ENCODE measurements around the gene C15orf40.

Gene C15orf40

DNA sequence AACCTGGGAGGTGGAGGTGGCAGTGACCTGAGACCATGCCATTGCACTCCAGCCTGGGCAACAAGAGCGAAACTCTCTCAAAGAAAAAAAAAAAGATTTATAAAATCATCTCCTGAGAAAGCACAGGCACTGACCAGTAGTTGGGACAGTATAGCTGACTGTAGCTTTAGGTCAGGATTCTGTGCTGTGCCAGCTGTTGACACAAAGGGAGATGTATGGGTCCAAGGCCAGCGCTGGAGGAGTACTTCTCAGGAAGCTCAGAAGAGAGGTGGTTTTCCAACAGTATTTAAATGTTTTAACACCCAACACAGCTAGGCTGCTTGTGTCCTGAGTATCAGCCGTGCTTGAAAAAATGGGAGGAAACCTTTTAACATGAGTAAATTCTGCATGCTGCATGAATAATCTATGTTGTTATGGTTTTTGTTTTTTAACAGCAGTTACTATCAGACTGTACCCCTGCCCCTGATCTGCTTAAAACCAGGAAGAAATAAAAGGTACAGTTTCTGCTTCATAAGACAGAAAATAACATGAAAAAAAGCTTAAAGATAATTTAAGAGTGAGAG, 18.9 kb downstream of the C15orf40 start:
- Histone ChIP-seq H3K4me1 (ENCODE audit: control insufficient read depth, low read depth, low read length) (no peaks in the 10 kb centered on the region), H3K9me3 (ENCODE audit: control insufficient read depth, low read depth, low read length) (no peaks in the 10 kb centered on the region), H3K4me3 (ENCODE audit: low read length) (no peak overlapping the region), H3K9ac (ENCODE audit: low read length) (no peak overlapping the region), H3K36me3 (ENCODE audit: control insufficient read depth, low read depth, low read length) (peaks cover 15% of the 10 kb centered on the region), H3K27me3 (ENCODE audit: control insufficient read depth, insufficient read depth, low read length) (no peaks in the 10 kb centered on the region), H3K27ac (ENCODE audit: low read length) (no peak overlapping the region)

DNA sequence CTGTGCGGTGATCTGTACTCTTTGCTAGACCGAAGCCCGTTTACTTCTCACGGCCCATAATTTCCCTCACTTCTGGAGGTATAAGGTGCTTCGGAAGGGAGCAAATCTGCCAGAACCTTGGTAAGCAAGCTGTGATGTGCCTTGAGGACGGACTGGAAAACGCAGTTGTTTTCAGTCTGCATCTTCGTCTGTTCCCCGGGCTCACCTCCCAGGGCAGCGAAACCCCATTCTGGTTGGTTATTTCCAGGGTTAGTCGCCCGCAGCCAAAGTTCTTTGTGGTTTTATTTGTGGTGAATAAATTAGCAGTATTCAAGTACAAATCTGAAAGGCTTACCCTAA, 25.0 kb downstream of the C15orf40 start:
- no peaks in the 10 kb centered on the region for H3K4me1 ChIP-seq (ENCODE audit: control insufficient read depth, low read depth, low read length)
- H3K9me3 ChIP-seq (ENCODE audit: control insufficient read depth, low read depth, low read length): no peaks in the 10 kb centered on the region
- no peak overlapping the region for H3K27ac ChIP-seq (ENCODE audit: low read length)
- H3K36me3 ChIP-seq (ENCODE audit: control insufficient read depth, low read depth, low read length): peaks cover 15% of the 10 kb centered on the region
- H3K4me3 ChIP-seq (ENCODE audit: low read length): peak overlapping the region; percentile 99
- peak overlapping the region; percentile 49 for H3K9ac ChIP-seq (ENCODE audit: low read length)
- H3K27me3 ChIP-seq (ENCODE audit: control insufficient read depth, insufficient read depth, low read length): peaks cover 10% of the 10 kb centered on the region

DNA sequence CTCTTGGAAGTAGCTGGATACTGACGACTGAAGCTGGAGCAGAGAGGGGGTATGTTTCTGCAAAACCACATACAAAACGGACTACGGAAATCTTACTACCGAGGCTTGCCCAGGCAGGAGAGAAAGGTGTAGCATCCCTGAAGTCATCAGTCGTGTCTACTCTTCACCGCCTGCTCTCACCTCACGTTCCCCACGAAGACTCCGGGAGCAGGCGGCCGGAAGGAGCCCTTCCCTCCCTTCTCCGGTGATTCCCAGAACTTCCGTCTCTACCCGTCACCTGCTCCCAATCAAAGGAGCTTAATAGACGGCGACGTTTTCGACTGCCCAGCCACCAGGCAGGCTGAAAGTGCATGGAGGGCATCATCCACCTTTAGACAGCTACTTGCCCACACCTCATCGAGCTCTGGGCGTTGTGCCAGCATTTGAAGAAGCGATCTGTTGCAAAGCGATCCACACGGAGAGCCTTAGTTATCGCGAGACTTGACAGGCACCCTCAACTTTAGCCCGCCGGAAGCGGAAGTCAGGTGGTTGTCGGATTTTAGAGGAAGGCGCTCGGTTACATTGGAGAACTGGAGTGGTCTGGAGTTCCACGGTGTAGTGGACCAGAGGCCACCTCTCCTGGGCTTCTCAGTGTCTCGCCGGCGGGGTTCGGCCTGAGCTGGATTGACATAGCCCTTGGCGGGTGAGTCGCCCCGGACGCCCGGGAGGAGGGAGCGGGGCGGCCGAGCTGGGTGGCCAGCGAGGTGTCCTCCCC, 25.6 kb downstream of the C15orf40 start, which contains the start of gene RAMAC:
TSS of gene RAMAC (plus strand) at position 523 of the 754 bp plus-strand sequence. CDS start 2,809 bp downstream, outside the sequence.
- peak within 1 kb of the TSS; percentile 99 for H3K4me3 ChIP-seq (ENCODE audit: low read length)
- H3K27me3 ChIP-seq (ENCODE audit: control insufficient read depth, insufficient read depth, low read length): peaks cover 10% of the 10 kb centered on the region
- H3K9ac ChIP-seq (ENCODE audit: low read length): peak within 1 kb of the TSS; percentile 49
- no peaks in the 10 kb centered on the region for H3K4me1 ChIP-seq (ENCODE audit: control insufficient read depth, low read depth, low read length)
- no peaks in the 10 kb centered on the region for H3K9me3 ChIP-seq (ENCODE audit: control insufficient read depth, low read depth, low read length)
- peaks cover 15% of the 10 kb centered on the region for H3K36me3 ChIP-seq (ENCODE audit: control insufficient read depth, low read depth, low read length)
- no peak within 1 kb of the TSS for H3K27ac ChIP-seq (ENCODE audit: low read length)

DNA sequence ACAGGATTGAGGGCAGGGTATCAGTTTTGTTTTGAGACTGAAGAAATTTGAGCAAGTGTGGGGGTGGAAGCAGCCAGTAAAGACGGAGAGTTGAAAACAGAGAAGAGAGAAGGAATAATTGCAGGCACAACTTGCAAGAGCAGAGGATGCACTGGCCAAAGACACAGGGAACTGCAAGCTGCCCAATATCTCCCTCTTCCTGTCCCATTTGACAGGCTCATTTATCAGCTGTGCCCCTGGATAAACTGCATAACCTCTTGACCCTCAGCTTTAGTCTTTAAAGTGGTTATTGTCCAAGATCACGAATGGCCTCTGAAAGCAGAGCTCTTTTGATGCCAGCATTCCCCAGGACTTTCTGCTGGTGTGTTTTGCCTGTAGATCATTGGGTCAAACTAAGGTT, 30.5 kb downstream of the C15orf40 start:
- Histone ChIP-seq H3K9ac (ENCODE audit: low read length) (no peak overlapping the region), H3K4me1 (ENCODE audit: control insufficient read depth, low read depth, low read length) (no peaks in the 10 kb centered on the region), H3K36me3 (ENCODE audit: control insufficient read depth, low read depth, low read length) (no peaks in the 10 kb centered on the region), H3K4me3 (ENCODE audit: low read length) (no peak overlapping the region), H3K27ac (ENCODE audit: low read length) (no peak overlapping the region), H3K9me3 (ENCODE audit: control insufficient read depth, low read depth, low read length) (no peaks in the 10 kb centered on the region), H3K27me3 (ENCODE audit: control insufficient read depth, insufficient read depth, low read length) (peaks cover 10% of the 10 kb centered on the region)

DNA sequence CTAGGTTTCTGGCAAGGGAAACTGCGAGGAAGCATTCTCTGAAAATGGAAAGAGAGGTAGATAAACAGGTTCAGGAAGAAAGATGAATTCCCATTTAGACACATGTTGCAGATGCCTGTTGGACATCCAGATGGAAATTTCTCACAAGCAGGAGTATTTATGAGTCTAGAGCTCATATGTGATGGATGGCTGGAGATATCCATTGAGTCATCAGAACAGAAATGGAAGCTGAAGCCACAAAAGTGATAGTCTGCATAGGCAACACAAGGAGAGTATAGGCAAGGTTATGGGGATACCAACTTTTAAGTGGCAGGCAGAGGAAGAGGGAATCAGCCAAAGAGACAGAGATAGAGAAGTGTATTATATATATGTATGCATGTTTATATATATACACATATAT, 31.7 kb downstream of the C15orf40 start:
- H3K27me3 ChIP-seq (ENCODE audit: control insufficient read depth, insufficient read depth, low read length): peaks cover under 1% of the 10 kb centered on the region
- H3K27ac ChIP-seq (ENCODE audit: low read length): no peak overlapping the region
- H3K4me3 ChIP-seq (ENCODE audit: low read length): no peak overlapping the region
- no peaks in the 10 kb centered on the region for H3K36me3 ChIP-seq (ENCODE audit: control insufficient read depth, low read depth, low read length)
- H3K4me1 ChIP-seq (ENCODE audit: control insufficient read depth, low read depth, low read length): no peaks in the 10 kb centered on the region
- H3K9me3 ChIP-seq (ENCODE audit: control insufficient read depth, low read depth, low read length): no peaks in the 10 kb centered on the region
- H3K9ac ChIP-seq (ENCODE audit: low read length): no peak overlapping the region

DNA sequence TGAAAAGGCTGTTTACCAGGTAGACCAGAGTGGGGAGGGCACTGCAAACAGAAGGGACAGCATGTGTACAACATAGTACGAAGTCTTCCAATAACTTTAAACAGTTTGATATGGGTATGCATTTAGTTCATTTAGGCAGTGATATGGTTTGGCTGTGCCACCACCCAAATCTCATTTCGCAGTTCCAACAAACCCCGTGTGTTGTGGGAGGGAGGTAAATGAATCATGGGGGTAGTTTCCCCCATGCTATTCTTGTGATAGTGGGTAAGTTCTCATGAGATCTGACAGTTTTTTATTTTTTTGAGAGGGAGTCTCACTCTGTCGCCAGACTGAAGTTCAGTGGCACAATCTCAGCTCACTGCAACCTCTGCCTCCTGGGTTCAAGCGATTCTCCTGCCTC, 33.0 kb downstream of the C15orf40 start:
- H3K27me3 ChIP-seq (ENCODE audit: control insufficient read depth, insufficient read depth, low read length): no peaks in the 10 kb centered on the region
- H3K27ac ChIP-seq (ENCODE audit: low read length): no peak overlapping the region
- no peaks in the 10 kb centered on the region for H3K36me3 ChIP-seq (ENCODE audit: control insufficient read depth, low read depth, low read length)
- H3K4me3 ChIP-seq (ENCODE audit: low read length): no peak overlapping the region
- H3K4me1 ChIP-seq (ENCODE audit: control insufficient read depth, low read depth, low read length): no peaks in the 10 kb centered on the region
- no peaks in the 10 kb centered on the region for H3K9me3 ChIP-seq (ENCODE audit: control insufficient read depth, low read depth, low read length)
- no peak overlapping the region for H3K9ac ChIP-seq (ENCODE audit: low read length)

DNA sequence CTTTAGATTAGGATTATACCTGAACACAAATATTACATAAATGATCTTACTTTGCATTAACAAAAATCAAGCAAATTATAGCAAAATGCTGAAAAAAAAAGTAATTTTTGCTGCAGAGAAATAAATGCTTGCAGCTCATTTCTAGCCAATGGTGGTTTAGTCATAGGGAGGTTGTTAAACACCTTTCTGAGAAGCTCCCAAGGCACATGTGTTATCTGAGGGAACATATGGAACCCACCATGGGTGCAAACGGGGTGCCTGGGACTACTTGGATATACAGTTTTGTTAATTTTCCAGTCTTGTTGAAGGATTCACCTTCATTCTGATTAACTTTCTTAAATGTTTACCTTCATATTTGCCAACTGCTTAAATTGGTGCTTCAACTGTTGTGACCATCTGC, 34.4 kb downstream of the C15orf40 start:
- H3K4me3 ChIP-seq (ENCODE audit: low read length): no peak overlapping the region
- H3K36me3 ChIP-seq (ENCODE audit: control insufficient read depth, low read depth, low read length): no peaks in the 10 kb centered on the region
- H3K27me3 ChIP-seq (ENCODE audit: control insufficient read depth, insufficient read depth, low read length): no peaks in the 10 kb centered on the region
- H3K9me3 ChIP-seq (ENCODE audit: control insufficient read depth, low read depth, low read length): no peaks in the 10 kb centered on the region
- H3K4me1 ChIP-seq (ENCODE audit: control insufficient read depth, low read depth, low read length): no peaks in the 10 kb centered on the region
- no peak overlapping the region for H3K9ac ChIP-seq (ENCODE audit: low read length)
- no peak overlapping the region for H3K27ac ChIP-seq (ENCODE audit: low read length)

DNA sequence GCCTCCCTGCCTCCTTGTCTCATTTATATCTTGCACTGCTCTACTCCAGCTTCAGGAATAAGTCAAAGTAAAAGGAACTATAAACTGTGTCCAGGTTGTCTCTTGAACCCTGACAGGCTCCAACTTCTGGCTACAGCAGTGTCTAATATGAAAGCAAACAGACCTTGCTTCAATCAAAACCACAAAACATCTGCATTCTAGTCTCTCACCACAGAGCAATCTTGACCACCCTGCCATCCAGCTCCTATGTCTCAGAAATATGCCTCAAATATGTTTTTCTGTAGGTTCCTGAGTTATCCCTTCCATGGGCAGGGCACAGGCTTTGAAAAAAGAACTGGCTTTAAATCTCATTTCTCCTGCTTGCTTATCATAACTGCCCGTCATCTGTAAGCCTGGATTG, 38.4 kb downstream of the C15orf40 start:
- H3K9ac ChIP-seq (ENCODE audit: low read length): no peak overlapping the region
- H3K36me3 ChIP-seq (ENCODE audit: control insufficient read depth, low read depth, low read length): no peaks in the 10 kb centered on the region
- H3K4me3 ChIP-seq (ENCODE audit: low read length): no peak overlapping the region
- H3K4me1 ChIP-seq (ENCODE audit: control insufficient read depth, low read depth, low read length): no peaks in the 10 kb centered on the region
- no peak overlapping the region for H3K27ac ChIP-seq (ENCODE audit: low read length)
- no peaks in the 10 kb centered on the region for H3K9me3 ChIP-seq (ENCODE audit: control insufficient read depth, low read depth, low read length)
- no peaks in the 10 kb centered on the region for H3K27me3 ChIP-seq (ENCODE audit: control insufficient read depth, insufficient read depth, low read length)

DNA sequence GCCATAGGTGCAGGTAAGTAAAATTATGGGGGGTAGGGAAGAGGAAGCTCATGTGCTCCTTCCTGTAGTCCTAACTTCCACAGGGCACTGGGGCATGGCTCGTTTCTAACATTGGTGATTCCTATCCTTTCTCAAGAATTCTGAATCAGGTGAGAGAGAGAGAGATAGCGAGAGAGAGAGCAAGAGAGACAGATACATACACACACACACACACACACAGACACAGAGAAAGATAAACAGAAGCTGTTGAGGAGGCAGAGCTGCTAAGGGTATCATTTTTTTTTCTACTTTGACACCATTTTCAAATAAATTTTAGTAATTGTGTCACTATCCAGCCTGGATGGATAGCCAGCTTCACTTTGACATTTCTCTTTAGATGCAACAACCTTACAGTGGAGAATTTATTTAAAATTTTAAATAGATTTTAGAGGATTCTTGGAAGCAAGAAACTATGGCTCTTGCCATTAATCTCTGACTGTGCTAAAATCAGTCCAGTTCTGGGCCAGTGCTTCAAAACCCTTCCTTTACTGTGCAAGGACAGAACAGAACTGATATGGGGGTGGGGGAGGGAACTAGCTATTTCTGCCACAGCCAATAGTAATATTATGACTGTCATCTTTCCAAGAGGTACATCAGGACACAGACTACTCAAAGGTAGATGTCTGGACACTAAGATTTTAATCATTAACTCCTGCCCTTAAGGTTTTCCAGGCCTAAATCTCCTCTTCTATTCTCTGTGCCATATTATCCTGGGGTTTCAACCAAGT, 40.0 kb downstream of the C15orf40 start:
- Histone ChIP-seq H3K4me1 (ENCODE audit: control insufficient read depth, low read depth, low read length) (no peaks in the 10 kb centered on the region), H3K27me3 (ENCODE audit: control insufficient read depth, insufficient read depth, low read length) (no peaks in the 10 kb centered on the region), H3K9me3 (ENCODE audit: control insufficient read depth, low read depth, low read length) (no peaks in the 10 kb centered on the region), H3K27ac (ENCODE audit: low read length) (no peak overlapping the region), H3K9ac (ENCODE audit: low read length) (no peak overlapping the region), H3K4me3 (ENCODE audit: low read length) (no peak overlapping the region), H3K36me3 (ENCODE audit: control insufficient read depth, low read depth, low read length) (no peaks in the 10 kb centered on the region)

DNA sequence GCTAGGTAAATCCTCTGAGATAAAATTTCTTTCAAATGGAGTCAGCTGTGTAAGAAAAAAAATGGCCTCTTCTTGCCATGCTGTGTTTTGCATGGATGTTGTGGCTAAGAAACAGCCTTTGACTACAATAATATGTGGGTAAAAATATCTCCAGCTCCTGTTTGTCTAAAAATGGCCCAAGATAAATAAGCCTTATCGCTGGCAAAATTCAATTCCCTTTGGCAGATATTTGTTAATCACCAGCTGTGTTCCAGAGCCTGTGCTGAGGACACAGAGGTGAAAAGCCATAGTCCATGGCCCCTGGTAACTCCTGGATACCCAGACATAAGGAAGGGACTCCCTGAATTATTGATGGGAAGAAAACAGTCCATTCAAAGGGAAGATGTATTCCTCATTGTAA, 40.7 kb downstream of the C15orf40 start:
- H3K27me3 ChIP-seq (ENCODE audit: control insufficient read depth, insufficient read depth, low read length): no peaks in the 10 kb centered on the region
- H3K36me3 ChIP-seq (ENCODE audit: control insufficient read depth, low read depth, low read length): no peaks in the 10 kb centered on the region
- H3K4me3 ChIP-seq (ENCODE audit: low read length): no peak overlapping the region
- H3K9me3 ChIP-seq (ENCODE audit: control insufficient read depth, low read depth, low read length): no peaks in the 10 kb centered on the region
- H3K27ac ChIP-seq (ENCODE audit: low read length): no peak overlapping the region
- no peak overlapping the region for H3K9ac ChIP-seq (ENCODE audit: low read length)
- H3K4me1 ChIP-seq (ENCODE audit: control insufficient read depth, low read depth, low read length): no peaks in the 10 kb centered on the region

DNA sequence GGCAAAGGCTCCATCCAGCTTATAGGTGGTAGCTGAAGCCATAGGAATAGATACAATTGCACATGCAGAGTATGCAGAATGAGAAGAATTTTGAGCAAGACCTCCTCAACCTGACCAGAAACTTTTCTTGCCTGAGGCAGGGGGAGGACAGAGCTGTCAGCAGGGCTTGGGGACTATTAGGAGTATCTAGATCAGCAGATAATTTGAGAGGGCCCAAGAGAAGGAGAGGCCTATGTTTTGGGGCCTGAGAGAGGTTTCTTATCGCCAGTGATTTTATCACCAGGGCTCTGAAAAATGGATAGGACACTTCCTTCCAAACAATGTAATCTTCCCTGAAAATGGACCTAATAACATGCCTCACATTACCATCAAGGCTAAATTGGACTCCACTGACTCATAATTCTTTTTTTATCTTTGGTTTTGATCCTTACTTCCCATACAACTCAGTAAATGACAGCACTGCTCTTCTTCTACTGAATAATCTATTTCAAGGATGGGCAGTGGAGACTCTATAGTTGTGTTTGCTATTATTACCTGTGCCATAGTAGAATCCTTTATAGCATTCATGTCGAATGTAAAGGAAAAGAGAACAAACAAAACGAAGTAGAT, 41.3 kb downstream of the C15orf40 start:
- Histone ChIP-seq H3K27ac (ENCODE audit: low read length) (no peak overlapping the region), H3K4me3 (ENCODE audit: low read length) (no peak overlapping the region), H3K4me1 (ENCODE audit: control insufficient read depth, low read depth, low read length) (no peaks in the 10 kb centered on the region), H3K9me3 (ENCODE audit: control insufficient read depth, low read depth, low read length) (no peaks in the 10 kb centered on the region), H3K27me3 (ENCODE audit: control insufficient read depth, insufficient read depth, low read length) (no peaks in the 10 kb centered on the region), H3K9ac (ENCODE audit: low read length) (no peak overlapping the region), H3K36me3 (ENCODE audit: control insufficient read depth, low read depth, low read length) (no peaks in the 10 kb centered on the region)
